Activated gamma-delta T cell treated with anti-CD3 and anti-CD28 coated beads, Interleukin-2, amount 50 U/mL, for 16 hours (primary cell): ENCODE measurements around the gene LTBP3.

Experiments
- DNase-seq: peaks from one replicate; pipeline ENCODE4 v3.0.0-alpha.2; 2020; ENCODE audit warnings: low read depth

Gene LTBP3

DNA sequence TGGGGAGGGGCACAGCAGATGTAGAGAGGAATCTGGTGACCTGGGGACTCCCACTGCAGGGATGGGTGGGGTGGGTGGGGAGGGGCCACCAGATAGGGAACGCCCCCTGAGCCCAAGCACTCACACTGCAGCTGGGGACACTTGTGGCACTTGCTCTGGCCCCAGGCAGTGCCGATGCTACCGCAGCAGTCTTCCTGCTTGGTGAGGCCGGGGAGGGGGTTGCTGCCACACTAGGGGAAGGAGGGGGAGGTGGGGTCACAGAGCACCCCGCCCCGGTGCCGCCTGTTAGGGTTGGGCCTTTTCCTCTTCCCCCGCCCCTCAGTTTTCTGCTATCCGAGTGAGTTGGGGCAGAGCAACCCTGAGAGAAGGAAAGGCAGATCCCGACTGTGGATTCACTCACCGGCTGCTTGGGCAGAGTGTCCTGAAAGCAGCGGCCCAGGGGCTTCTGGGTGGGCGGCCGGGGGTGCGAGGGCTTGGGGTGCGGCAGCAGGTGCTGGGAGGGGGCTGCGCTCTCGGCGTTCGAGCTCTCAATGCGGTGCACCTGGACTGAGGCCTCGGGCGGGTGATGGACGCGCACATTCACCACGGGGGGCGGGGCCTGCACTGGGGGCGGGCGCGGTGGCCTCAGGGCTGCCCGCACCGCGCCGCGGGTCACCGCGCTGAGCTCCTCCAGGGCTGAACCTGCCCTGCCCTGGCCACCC is 4.7 kb downstream of the LTBP3 start:
- no peak for DNase-seq

DNA sequence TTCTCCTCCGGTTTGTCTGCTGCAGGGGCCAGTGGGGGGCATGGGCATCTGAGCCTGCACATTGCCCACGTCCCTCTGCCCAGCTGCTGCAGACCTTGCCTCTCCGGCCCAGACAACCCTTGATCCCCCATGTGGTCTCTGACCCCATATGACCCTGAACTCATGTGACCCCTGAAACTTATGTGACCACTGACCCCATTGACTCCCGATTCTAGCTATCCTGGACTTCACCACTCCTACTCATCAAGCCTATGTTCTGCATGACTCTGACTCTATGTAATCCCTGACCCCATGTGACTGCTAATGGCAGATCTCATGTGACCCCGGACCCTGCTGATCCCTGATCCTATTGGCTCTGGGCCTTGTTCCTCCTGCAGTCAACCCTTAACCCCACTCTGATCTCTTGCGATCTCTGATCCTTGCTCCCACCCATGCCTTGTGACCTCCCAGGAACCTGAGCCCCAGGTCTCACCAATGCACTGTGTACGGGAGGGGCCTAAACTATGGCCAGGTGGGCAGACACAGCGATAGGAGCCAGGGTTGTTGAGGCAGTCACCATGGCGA is 5.7 kb downstream of the LTBP3 start:
- DNase-seq: no peak

DNA sequence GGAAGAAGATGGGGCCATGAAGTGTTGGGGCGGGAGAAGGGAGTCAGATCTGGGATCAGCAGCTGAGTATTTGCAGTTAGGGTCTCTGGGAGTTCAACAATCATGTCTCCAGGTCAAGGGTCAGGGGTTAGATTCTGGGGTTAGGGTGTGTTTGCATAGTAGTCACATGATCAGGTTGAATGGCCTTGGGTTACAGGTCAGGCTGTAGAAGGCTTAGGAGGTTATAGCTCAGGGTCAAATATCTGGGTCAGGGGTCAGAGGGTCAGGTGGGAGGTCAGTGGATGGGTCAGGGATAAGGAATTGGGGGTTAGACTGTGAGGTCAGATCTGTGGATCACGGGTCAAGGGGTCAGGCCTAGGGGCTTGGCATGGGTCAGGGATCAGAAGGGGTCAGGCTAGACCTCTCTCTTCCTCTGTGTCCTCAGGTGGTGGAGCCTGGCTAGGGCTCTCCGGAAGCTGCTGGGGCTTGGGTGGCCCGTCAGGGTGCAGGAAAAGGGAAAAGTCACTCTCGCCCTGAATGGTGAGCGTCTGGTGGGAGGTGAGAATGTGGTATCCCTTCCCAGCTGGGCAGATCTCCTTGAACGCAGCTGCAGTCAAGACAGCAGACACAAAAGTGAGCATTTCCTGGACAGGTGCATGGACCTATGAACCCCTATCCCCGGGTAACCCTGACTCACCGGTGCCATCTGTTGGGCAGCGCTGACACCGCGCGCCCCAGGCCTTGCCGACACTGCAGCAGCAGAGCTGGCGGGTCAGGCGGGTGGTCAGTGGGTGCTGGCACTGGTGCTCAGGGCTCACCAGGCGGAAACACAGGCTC is 6.4 kb downstream of the LTBP3 start:
- peak; percentile 55 for DNase-seq

DNA sequence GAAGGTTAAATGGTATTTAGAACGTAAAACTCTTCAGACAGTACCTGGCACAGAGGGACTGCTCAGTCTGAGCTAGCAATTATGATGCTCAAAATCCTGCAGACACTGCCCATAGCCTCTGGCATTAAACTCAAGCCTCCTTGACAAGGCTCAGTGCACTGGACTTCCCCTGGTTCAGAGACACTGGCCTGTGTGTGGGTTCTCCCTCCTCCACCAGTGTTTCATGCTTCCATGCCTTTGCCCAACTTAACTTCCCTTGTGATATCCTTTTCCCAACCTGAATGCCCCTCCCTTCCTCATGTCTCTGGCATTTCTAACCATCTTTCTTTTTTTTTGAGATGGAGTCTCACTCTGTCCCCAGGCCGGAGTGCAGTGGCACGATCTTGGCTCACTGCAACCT is 9.1 kb downstream of the LTBP3 start:
- no peak for DNase-seq

DNA sequence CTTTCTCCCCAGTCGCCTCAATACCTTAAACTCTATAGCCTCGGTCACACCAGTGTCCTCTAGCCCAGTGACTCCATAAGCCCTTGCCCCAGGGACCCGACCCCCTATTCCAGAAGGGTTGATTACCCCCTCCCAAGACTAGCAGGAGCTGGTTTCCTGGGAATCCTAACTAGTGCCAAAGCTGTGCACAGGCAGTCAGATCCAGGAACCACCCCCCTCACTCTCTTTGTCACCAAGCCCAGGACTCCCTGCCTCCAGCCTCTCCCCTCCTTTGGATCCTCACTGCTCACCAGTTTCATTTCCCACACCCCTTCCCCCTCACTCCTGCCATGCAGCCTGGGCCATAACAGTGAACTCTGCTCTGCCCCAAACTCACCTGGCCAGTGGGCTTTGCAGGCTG is 9.8 kb downstream of the LTBP3 start:
- no peak for DNase-seq

DNA sequence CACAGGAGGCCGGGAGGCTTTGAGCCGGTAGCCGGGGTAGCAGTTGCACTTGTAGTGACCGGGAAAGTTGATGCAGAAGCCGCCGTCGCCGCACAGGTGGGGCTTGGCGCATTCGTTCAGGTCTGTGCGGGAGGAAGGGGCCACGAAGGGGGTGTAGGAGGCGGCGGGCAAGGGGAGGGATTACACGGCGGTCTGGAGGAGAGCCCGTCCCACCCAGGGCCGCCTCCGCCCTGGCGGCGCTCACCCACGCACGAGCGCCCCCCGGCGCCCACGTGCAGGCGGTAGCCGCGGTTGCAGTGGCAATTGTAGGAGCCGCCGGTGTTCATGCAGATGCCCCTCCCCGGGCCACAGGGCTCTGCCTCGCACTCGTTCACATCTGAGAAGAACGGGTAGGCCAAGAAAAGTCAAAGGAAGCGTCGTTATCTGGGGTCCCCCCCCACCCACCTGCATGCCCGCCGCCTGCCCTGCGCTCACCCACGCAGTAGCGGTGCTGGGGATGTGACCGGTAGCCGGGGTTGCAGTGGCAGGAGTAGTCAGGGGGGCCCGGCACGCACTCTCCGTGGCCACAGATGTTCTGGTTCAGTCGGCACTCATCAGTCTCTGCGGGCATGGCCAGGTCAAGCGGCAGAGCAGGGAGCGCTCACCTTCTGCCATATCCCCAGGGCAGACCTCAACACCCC is 10.6 kb downstream of the LTBP3 start:
- no peak for DNase-seq

DNA sequence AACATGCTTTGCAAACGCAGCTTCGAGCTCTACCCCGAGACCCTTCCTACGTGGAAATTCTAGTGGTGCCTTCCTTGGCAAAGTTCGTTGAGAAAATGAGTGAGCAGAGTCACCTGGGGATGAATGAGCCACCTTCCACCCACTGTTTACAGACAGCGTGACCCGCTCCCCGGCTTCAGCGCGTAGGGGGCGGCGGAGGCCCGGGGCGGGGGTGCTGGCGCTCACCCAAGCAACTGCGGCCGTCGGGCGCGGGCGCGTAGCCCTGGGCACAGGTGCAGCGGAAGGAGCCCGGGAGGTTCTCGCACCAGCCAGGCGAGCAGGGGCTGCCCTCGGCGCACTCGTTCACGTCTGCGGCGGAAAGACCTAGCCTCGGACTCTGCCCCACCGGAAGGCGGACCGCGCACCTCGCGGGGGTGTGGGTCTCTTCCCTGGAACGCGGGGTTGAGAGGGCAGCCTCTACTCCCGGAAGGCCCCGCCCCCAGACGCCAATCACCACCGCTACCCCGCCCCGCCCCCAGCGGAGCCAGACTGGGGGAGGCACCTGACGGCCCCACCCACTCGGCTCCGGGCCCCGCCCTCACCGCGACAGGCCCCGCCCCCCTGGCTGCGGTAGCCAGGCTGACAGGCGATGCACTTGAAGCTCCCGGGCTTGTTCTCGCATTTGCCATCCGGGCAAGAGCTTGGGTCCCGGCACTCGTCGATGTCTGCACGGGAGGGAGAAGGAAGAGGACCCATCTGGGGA is 11.8 kb downstream of the LTBP3 start:
- DNase-seq: peak; percentile 98

DNA sequence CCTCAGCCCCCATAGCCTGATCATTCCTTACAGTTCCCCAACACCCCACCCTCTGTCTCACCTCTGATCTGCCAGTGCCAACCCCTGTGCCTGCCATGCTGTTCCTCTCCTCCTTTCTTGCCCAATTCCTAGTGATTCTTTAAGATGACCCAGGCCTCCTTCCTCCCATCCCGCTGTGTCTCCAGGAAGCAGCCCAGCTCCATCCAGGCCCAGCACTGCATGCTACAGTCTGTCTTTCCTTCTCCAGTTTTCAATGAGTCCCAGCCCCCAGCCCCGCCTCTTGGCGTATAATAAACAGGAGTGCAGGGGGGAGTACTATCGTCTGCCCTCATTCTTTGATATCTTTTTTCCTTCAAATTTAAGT is 12.3 kb downstream of the LTBP3 start:
- no peak for DNase-seq

DNA sequence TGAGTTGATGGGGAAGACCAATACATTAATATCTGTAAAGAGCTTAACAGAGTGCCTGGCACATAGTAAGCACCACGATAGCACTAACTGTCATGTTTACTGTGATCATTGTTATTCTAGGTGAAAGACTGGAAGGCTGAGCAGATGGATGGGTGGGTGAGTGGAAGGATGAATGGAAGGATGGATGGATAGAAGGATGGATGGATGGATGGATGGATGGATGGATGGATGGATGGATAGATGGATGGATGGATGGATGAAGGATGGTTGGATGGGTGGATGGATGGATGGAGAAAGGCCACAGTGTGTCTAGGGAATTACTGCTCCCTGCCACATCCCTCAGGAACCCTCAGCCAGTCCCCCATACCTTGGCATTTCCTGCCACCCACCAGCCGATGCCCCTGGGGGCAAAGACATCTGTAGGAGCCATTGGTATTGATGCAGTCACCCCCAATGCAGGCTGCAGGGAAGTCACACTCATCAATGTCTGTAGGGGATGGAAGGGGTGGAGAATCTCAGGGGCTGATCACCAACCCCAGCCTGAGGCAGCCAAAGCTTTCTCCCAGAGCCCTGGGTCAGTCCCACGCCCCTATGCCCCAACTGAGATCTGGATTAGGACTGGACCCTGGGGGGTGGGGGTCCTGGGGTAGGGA is 15.3 kb downstream of the LTBP3 start:
- DNase-seq: no peak

DNA sequence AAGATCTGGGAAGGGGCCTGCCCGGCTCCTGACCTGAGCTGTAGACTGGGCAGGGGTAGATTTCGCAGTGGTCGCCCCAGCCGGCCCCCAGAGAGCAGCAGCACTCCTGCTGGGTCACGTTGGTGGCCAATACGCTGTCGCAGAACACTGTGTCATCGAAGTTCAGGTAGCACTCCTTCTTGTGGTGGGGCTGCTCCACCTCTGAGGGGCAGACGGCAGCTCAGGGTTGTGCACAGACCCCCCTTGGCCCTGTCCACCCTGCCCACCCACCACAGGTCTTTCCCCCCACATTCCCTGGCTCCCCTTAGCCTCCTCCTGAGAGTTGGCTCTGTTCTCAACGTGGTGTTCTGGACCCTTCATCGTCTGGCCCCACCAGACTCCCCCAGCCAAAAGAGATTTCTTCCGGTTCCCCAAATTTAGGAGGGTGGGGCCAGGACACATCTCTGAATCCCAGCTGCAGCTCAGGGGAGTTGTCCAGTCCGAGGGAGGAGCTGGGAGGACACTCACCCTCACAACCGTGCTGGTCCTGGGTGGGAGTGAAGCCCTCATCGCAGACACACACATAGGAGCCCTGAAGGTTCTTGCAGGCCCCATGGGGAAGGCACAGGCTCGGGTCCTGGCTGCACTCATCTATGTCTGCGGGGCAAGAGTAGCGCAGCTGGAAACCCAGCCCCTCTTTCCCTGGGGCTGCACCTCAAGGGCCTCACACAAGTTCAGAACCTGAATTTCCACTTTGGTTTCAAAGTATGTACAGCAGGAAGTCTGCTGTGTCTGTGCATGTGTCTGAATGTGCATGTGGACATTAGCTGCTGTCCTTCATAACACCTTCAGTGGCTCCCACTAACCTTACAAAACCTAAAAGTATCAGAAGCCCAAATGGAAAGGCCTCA is 16.8 kb downstream of the LTBP3 start:
- no peak for DNase-seq

DNA sequence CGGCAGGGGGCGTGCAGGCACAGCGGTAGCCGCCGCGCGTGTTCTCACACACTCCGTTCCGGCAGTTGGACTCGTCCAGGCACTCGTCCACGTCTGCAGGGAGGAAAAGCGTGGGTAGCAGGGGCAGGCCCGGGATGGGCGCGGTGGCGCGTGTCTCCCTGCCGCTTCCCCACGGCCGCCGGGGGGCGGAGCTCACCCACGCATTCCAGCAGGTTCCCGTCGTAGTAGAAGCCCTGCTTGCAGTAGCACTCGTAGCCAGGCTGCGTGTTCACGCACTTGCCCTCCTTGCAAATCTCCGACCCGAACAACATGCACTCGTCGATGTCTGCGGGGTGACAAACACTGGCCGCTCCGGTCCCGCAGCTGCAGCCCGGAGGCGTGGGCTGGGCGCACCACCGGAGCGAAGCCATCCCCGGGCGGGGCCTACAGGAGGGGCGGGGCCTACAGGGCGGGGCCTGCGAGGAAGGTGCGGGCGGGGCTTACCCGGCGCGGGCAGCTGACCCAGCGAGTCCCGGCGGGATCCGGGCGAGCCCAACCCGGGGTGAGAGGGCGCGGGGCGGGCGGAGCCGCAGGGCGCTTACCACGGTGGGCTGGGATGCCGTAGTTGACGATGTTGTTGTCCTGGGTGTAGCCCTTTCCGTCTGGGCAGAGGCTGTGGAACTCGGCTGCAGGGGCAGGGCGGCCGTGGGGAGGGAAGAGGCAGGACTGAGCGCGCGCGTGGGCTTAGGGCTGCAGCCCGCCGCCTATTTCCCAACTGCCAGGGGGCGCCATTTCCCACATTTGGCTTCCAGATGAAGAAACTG is 17.7 kb downstream of the LTBP3 start:
- peak; percentile 76 for DNase-seq

DNA sequence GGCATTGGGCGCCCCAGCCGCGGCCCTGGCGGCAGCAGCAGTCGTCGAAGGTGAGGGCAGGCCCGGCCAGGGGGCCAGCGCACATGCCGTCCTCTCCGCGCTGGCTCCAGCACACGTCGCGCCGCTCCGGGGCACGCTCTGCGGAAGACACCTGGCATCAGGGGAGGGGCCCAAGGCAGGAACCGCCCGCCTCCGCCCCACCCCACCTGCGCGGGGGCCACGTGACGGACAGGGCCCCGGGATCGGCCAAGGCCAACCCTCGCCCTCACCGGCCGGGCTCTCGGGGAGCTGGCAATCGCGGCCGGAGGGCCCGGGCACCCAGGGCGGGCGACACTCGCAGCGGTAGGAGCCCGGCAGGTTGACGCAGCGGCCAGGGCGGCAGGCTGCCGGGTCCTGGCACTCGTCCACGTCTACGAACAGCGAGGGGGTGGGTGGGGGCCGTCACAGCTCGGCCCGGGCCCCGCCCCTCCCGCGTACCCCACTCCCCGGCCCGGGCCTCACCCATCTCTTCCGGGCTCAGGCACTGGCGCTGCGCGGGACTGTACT is 18.3 kb downstream of the LTBP3 start:
- DNase-seq: no peak

DNA sequence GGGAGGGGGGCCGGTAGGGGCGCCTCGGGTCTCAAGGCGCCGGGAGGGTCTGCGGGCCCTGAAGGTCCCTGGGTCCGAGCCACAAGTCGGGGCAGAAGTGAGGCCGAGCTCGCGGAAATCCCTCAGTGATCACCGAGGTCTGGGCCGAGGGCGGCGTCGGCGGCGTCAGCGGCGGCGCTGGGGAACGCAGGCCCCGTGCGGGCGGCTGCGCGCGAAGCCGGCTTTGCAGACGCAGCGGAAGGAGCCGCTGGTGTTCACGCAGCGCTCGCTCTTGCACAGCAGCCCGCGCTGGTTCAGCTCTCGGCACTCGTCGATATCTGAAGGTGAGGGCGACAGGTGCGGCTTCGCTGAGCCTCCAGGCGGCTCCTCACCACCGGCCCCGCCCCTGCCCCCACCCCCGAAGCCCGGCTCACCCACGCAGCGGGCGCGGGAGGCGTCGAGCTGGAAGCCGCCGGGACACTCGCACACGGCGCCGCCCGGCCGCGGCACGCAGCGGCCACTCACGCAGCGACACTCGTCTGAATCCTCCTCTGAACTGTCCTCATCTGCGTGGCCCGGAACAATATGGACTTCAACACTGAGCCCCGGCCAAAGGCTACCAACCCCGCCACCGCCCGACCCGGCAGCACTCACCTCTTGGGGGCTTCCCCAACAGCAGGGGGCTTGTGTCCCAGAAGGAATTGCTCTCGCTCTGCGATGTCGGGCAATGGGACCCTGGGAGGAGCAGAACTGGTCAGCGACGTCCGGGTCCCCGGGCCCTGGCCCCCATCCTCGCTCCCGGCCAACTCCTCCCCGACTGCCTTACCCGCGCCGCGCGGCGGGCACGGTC is 19.0 kb downstream of the LTBP3 start:
- no peak for DNase-seq

DNA sequence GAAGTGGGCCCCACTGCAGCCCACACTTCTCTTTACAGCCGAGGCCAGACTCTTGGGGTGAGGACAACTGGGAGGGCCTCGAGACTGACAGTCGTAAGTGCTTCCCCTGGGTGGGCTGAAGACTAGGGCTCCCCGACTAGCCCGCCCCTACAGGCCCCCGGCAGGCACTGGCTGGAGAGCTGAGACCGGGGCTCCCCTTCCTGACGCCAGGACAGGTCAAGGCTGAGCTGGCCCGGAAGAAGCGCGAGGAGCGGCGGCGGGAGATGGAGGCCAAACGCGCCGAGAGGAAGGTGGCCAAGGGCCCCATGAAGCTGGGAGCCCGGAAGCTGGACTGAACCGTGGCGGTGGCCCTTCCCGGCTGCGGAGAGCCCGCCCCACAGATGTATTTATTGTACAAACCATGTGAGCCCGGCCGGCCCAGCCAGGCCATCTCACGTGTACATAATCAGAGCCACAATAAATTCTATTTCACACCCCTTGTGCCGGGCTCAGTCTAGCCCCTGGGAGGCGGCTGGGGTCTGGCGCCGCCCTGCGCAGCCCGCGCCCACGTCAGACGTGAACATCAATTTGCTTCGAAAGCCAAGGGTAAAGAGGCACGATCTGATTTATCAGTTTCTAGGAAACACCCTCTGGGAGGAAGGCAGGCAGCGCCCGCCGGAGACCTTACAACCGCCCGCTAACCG is 19.8 kb downstream of the LTBP3 start:
- no peak for DNase-seq

DNA sequence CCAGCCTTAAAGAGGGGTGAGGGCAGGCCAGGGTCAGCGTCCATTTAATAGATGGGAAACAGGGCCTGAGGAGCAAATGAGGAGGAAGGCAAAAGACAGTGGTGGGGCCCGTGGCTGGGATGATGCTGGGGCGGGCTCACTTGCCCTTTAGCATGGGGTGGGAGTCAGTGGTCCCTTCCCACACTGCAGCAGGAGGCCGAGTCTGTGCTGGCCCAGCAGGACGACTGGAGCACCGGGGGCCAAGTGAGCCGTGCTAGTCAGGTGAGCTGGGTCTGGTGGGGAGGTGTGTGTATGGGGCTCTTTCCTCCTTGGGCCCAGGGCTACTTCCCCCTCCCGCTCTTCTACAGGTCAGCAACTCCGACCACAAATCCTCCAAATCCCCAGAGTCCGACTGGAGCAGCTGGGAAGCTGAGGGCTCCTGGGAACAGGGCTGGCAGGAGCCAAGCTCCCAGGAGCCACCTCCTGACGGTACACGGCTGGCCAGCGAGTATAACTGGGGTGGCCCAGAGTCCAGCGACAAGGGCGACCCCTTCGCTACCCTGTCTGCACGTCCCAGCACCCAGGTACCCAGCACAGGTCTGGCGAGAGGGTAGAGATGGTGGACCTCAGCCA is 20.4 kb downstream of the LTBP3 start:
- DNase-seq: no peak

DNA sequence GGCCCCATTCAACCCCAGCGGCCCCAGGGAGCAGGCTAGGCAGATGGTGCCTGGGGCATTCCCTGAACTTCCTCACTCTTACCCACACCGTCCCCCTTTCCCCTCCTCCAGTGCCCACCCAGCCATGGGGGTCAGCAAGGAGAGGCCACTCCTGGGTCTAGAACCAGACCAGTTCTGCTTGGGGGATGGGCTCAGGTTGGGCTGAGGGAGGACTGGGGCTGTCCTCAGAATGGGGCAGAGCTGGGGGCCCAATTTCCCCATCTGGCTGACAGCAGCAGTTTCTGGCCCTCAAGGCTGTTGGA is 20.9 kb downstream of the LTBP3 start:
- no peak for DNase-seq

DNA sequence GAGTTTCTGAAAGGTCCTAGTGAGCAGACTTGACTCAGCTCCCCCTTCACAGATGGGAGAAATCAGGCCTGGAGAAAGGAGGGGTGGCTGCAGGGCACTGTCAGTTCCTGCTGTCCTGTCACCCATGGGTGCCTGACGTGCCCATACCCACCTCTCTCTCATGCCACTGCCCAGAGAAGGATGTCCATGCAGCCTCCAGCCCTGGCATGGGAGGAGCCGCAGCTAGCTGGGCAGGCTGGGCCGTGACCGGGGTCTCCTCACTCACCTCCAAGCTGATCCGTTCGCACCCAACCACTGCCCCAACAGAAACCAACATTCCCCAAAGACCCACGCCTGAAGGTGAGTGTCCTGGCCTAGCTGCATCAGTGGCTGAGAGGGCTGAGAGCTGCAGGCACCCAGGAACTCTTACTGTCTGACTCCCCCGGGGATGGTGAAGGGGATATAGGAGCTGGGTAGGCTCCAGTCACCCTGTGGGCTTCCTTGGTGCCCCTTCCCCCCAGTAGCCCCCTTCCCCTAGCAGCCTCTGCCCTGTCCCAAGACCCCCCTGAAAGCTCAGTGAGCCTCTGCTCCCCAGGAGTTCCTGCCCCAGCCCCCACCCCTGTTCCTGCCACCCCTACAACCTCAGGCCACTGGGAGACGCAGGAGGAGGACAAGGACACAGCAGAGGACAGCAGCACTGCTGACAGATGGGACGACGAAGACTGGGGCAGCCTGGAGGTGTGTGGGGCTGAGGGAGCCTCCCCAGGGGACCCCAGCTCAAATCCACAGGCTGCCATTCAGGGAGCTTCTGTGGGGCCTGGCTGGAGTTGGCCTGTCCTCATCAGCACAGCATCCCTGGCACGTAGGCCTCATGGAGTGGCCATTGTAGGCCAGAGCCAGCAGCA is 21.5 kb downstream of the LTBP3 start:
- DNase-seq: no peak
